Choroid plexus epithelial cell (primary cell): Measurements from ENCODE around the gene MPPED1.
A peak's percentile ranks its signal among the peaks of the same experiment; 100 is the strongest.

ENCODE experiments used
- DNase-seq: peaks from one replicate; pipeline ENCODE4 v3.0.0-alpha.2; 2010; ENCODE audit warnings: low read depth
- H3K4me3 ChIP-seq: 2 replicates; pipeline ENCODE4 v1.5.1; 2011; ENCODE audit warnings: low read depth, mild to moderate bottlenecking, control low read depth, low read length, moderate library complexity
- TF ChIP-seq, protein P1 (sequence below): conservative IDR thresholded peaks from 2 replicates; pipeline ENCODE4 v1.5.1; 2011; ENCODE audit warnings: low read depth, mild to moderate bottlenecking, control low read depth, inconsistent platforms, low read length, moderate library complexity

Gene MPPED1, protein sequence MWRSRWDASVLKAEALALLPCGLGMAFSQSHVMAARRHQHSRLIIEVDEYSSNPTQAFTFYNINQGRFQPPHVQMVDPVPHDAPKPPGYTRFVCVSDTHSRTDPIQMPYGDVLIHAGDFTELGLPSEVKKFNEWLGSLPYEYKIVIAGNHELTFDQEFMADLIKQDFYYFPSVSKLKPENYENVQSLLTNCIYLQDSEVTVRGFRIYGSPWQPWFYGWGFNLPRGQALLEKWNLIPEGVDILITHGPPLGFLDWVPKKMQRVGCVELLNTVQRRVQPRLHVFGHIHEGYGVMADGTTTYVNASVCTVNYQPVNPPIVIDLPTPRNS

DNA sequence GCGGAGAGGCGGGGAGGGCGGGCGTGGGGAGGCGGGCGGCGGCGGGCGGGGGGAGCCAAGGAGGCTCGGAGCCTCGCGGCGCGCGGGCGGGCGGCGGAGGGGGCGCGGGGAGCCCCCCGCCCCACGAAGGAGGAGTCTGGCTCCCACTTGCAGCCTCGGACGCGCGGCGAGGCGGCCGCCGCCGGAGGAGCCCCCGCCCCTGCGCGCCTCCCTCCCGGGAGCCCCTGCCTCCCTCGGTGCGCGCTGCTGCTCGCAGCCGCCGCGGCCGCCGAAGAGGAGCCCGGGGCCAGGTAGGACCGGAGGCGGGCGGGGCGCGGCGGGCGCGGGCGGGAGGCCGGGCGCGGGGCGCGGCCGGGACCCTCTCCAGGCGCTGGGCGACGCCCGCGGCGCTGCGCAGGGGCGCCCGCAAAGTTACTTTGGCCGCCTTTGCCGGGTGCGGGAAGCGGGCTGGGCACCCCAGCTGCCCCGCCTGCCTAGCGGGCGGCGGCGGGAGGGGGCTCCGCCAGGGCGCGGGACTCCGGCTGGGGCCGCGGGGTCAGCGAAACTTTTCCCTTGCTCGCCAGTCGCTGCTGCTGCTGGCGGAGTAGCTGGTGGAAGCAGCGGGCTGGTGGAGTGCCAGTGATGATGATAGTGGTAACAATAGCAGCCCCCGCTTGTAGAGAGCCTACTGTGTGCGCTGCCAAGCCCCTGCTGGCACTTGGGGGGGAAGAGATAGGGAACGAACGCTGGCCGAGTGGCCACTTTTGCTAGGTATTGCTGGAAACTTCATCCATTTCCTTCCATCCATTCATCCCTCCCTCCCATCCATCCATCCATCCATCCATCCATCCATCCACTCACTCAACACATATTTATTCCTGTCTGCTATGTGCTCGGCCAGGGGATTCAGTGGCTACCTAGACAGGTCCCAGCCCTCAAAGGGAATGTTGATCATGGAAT lies at the start of gene MPPED1:
TSS of gene MPPED1 (plus strand) at position 146 of the 939 bp plus-strand sequence. CDS start 12,972 bp downstream, outside the sequence.
- no peak within 1 kb of the TSS for H3K4me3 ChIP-seq
- DNase-seq = no peak
- TF ChIP-seq, protein P1, sequence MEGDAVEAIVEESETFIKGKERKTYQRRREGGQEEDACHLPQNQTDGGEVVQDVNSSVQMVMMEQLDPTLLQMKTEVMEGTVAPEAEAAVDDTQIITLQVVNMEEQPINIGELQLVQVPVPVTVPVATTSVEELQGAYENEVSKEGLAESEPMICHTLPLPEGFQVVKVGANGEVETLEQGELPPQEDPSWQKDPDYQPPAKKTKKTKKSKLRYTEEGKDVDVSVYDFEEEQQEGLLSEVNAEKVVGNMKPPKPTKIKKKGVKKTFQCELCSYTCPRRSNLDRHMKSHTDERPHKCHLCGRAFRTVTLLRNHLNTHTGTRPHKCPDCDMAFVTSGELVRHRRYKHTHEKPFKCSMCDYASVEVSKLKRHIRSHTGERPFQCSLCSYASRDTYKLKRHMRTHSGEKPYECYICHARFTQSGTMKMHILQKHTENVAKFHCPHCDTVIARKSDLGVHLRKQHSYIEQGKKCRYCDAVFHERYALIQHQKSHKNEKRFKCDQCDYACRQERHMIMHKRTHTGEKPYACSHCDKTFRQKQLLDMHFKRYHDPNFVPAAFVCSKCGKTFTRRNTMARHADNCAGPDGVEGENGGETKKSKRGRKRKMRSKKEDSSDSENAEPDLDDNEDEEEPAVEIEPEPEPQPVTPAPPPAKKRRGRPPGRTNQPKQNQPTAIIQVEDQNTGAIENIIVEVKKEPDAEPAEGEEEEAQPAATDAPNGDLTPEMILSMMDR = no peak

DNA sequence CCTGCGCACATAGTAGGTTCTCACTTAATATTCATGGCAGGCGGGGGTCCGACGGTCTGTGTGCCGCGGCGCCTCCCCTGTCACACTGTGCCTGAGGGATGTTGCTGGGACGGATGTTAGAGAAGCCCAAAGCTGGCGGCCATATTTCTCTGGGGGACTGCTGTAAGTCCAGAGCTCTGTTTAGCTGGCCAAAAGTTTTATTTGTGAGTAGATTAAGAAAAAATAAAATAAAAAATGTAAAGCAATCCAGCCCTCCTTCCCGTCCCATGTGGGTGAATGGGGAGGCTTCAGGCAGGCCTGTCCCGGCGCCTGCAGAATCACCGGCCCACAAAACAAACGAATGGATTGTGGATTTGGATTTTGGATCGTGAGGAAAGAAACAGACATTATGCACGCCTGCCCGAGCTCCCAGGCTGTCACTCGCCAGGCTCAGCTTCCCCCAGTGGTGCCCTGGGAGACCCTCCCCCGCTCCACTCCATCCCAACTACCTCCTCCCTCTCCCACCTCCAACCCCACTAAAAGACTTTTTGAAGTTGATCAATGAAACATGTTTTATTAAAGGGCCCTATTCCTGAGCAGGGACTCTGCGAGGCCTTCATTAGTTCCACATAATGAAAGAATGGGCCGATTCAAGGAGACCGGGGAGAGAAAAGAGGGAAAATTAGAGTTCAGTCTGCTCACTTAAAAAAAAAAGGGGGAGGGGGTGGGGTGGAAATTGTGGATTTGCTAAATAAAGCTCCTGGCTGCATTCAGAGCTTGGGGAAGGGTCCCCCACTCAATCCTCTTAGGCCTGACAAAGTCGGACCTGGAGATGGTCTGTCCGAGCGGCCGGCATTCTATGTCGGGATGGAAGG lies 48.3 kb upstream of the MPPED1 start:
- no peak overlapping the region for H3K4me3 ChIP-seq
- TF ChIP-seq, protein P1 = no peak
- no peak for DNase-seq

DNA sequence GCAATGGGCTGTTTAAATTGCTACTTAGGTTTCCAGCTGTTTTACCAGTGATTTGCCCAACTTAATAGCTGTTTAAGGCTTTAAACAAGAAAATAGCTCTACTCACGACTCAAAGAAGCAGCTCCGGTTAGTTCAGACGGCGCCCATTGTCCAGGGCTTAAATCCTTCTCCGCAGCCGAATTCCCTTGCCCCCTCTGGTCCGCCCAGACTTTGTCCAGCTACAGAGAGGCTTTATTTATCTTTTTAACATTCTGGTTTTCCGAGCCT lies 47.7 kb upstream of the MPPED1 start:
- no peak overlapping the region for H3K4me3 ChIP-seq
- TF ChIP-seq, protein P1 = no peak
- no peak for DNase-seq

DNA sequence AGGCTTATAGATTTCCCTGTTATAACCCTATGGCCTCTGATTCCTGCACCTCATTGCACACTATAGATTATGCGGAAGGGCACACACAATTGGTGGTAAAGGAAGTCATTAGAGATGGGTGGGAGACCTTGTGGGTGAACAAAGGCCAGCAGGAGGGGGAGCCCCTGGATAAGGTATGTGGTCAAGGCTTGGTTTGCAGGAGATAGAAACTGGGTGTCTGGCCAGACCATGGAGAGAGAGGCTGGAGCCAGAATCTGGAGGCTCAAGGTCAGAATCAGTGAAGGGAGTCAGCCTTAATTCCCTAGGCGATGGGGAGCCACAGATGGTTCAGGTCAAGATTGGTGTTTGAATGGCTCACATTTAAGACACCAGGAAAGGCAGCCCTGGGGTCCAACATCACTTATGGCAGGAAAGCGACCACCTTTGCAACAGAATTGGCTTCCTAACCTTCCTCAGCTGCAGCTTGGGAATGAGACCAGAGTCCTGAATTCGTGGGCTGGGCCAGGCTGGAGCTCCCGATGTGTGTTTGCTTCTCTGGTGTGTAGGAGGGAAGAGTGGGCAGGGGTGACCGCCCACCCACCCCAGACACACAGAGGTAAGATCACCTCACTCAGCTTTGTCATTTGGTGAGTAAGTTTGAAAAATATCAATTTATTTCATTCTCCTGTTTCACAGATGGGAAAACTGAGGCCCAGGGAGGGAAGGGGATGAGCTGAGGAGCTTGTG lies 45.9 kb upstream of the MPPED1 start:
- DNase-seq = no peak
- TF ChIP-seq, protein P1 = no peak
- H3K4me3 ChIP-seq = no peak overlapping the region

DNA sequence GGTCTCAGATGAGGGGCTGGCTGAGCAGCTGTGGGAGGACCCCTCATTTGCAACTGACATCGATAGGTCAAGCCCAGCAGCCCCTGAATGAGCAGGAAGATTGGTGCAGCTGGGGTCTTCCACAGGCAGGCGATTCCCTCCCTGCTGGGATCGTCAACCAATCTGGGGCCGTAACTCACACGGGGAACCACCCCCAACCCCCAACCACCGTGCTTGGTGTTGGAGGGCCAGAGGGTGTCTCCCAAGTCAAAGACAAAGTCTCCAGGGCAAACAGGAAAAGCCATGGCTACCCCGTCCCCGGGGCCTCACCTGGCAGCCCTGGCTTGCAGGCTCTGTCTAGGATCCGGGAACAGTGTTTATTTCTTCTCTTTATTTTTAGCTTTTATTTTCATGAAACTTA lies 41.8 kb upstream of the MPPED1 start:
- TF ChIP-seq, protein P1 = no peak
- no peak overlapping the region for H3K4me3 ChIP-seq
- no peak for DNase-seq

DNA sequence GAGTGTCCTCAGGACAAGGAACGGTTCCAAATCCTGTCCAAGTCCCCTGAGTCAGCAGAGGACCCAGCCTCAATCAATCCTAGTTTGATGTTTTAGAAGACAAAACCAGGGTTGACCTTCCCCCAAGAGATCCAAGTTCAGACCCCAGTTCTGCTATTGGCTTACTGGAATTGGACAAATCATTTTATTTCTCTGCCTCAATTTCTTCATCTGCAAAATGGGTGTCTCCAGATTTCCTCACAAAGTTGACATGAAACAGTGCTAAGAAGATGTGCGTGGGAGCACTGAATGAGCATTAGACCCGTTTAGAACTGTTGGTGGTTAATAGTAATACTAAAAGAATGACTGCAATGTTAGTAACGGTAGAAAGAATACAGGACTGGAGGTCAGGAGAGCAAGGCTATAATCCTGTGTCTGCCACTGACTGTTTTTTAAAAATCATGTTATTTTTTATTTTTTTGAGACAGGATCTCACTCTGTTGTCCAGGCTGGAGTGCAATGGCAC lies 35.8 kb upstream of the MPPED1 start:
- peak; percentile 53 for DNase-seq
- TF ChIP-seq, protein P1 = no peak

More for the DNA sequence above, 35.8 kb upstream of the MPPED1 start:
- H3K4me3 ChIP-seq = no peak overlapping the region
